K562 (cell line): ENCODE results near the gene DHRS2. TPM values are rescaled to one million over a fixed set of nuclear protein-coding genes. Genes with fewer than 3 reads are reported as not detected.
A peak's percentile ranks its signal among the peaks of the same experiment; 100 is the strongest.

Experiments
- ATAC-seq: fragments of 200-7000 bp; cut with Tn5 transposase; 3 replicates; pipeline ENCODE4 v1.9.1; 2020; ENCODE audit warnings: moderate library complexity
- BruUV-seq: library from RNA; stranded (reverse); fragments of 400-500 nt; replicated peaks from 2 replicates; lab custom pipeline; 2021; lab: Mats Ljungman, UMichigan
- CTCF ChIA-PET: fragments of 300-600 bp; formaldehyde crosslinking; extraction: SDS; loops from one replicate; lab custom pipeline; 2021; ENCODE audit warnings: low intra/inter-chr PET ratio; lab: Yijun Ruan, JAX
- POLR2A ChIA-PET: fragments of 300-600, 350-650 bp; sonication (Branson Sonifier 250); formaldehyde crosslinking; extraction: SDS; loops from one replicate; lab custom pipeline; 2021; ENCODE audit warnings: antibody characterized with exemption, inconsistent platforms; lab: Yijun Ruan, JAX
- DNase-seq, 4 experiments: peaks; one replicate each; pipeline versions ENCODE4 v3.0.0 to v3.0.0-alpha.2; 2011 to 2018; ENCODE audit warnings: low spot score in 3 of 4, mixed read lengths in 3 of 4; ENCODE audit errors: extremely low read depth in 1 of 4
- FAIRE-seq: peaks from 2 replicates; lab custom pipeline; 2011; peaks lifted over from hg19 to GRCh38; lab: Jason Lieb, UNC
- H2AFZ ChIP-seq: 2 replicates; pipeline ENCODE4 v1.6.0; 2011; ENCODE audit warnings: low read depth, low read length, control low read depth, inconsistent platforms
- H3K27ac ChIP-seq: fragments of 200-600 bp; 3 replicates; pipeline ENCODE4 v1.8.0; 2011; ENCODE audit warnings: low read depth, mild to moderate bottlenecking, control low read depth, inconsistent platforms, low read length, moderate library complexity, mixed read lengths; ENCODE audit errors: extremely low read depth
- H3K27me3 ChIP-seq, 2 experiments: fragments of 300-600 bp in 1 of 2; 2 replicates in 1 of 2; 3 replicates in 1 of 2; pipeline versions ENCODE4 v1.6.0 to v1.8.0; 2011; ENCODE audit warnings: inconsistent platforms in 2 of 2, low read length in 2 of 2, mild to moderate bottlenecking in 1 of 2, mixed read lengths in 1 of 2, moderate library complexity in 1 of 2; ENCODE audit not compliant: control insufficient read depth in 2 of 2, insufficient read depth in 2 of 2
- H3K36me3 ChIP-seq: fragments of 300-600 bp; 3 replicates; pipeline ENCODE4 v1.8.0; 2011; ENCODE audit warnings: mild to moderate bottlenecking, low read length, inconsistent platforms; ENCODE audit not compliant: control insufficient read depth, insufficient read depth
- H3K4me1 ChIP-seq, 2 experiments: fragments of 200-600 bp in 1 of 2; replicated peaks in 1 of 2; 2 replicates in 1 of 2; 3 replicates in 1 of 2; pipeline versions ENCODE4 v1.5.1 to v1.8.0; 2011; ENCODE audit warnings: inconsistent platforms in 2 of 2, low read length in 2 of 2, mild to moderate bottlenecking in 1 of 2, mixed read lengths in 1 of 2, moderate library complexity in 1 of 2; ENCODE audit not compliant: control insufficient read depth in 2 of 2, insufficient read depth in 2 of 2
- H3K4me2 ChIP-seq: 2 replicates; pipeline ENCODE4 v1.6.1; 2011; ENCODE audit warnings: low read length, control low read depth, inconsistent platforms, mixed read lengths; ENCODE audit not compliant: insufficient read depth
- H3K4me3 ChIP-seq: fragments of 200-600 bp; sonication (generic), shearing (Covaris generic); 2 replicates; pipeline ENCODE4 v1.5.1; 2016; ENCODE audit warnings: control low read depth, inconsistent platforms
- H3K79me2 ChIP-seq: fragments of 200-600 bp; 3 replicates; pipeline ENCODE4 v1.8.0; 2011; ENCODE audit warnings: low read length, inconsistent platforms; ENCODE audit not compliant: control insufficient read depth, insufficient read depth
- H3K9ac ChIP-seq, 2 experiments: 2 replicates each; pipeline versions ENCODE4 v1.6.0 to v1.6.1; 2011; ENCODE audit warnings: low read depth in 2 of 2, low read length in 2 of 2, control low read depth in 1 of 2, inconsistent platforms in 1 of 2, mild to moderate bottlenecking in 1 of 2, mixed read lengths in 1 of 2; ENCODE audit not compliant: insufficient read depth in 1 of 2
- H3K9me1 ChIP-seq: one replicate; pipeline ENCODE4 v1.6.0; 2011; ENCODE audit warnings: inconsistent platforms, mild to moderate bottlenecking, low read length, moderate library complexity; ENCODE audit not compliant: control insufficient read depth, insufficient read depth
- H3K9me3 ChIP-seq: replicated peaks from 2 replicates; pipeline ENCODE4 v1.5.1; 2011; ENCODE audit warnings: low read depth, low read length, inconsistent platforms; ENCODE audit not compliant: control insufficient read depth, insufficient read depth
- H4K20me1 ChIP-seq: replicated peaks from 2 replicates; pipeline ENCODE4 v1.6.1; 2011; ENCODE audit warnings: low read length, inconsistent platforms, mixed read lengths; ENCODE audit not compliant: control insufficient read depth, insufficient read depth
- HMG20B ChIP-seq: fragments of 250-450 bp; sonication (Bioruptor Pico); IDR thresholded peaks from 2 replicates; pipeline ENCODE4 v1.5.0; 2021; ENCODE audit warnings: mild to moderate bottlenecking
- ZNF586 ChIP-seq: fragments of 450-650 bp; formaldehyde crosslinking; conservative IDR thresholded peaks from 2 replicates; pipeline ENCODE4 v1.4.0; 2020; ENCODE audit warnings: mild to moderate bottlenecking, moderate library complexity
- WGBS: fragments of 100-300 bp; shearing (Covaris generic); methylation state at CpG from one replicate; pipeline ENCODE4 v1.1.6; 2016; ENCODE audit warnings: low coverage, mixed read lengths; ENCODE audit not compliant: insufficient coverage; ENCODE audit errors: missing lambda C conversion rate; 5-methylcytosine and 5-hydroxymethylcytosine counted together
- in situ Hi-C: fragments of 300-500 bp; cut with MboI; formaldehyde crosslinking; loops from 4 replicates; pipeline ENCODE4 v1.15.0; 2018; ENCODE audit warnings: inconsistent platforms, mixed read lengths
- intact Hi-C: fragments of 100-400 bp; cut with micrococcal nuclease; formaldehyde crosslinking; loops from 2 replicates; pipeline ENCODE4 v1.14.2; 2022
- polyA plus RNA-seq, 8 experiments: library from polyadenylated mRNA; depleted of rRNA in 4 of 8; stranded (reverse) in 5 of 8; unstranded in 3 of 8; fragments of >200 nt; fragmentation: Nextera tagmentation in 2 of 8; fragmentation: Illumina TruSeq in 1 of 8; extraction: Ambion mirVana in 2 of 8; extraction: Trizol in 1 of 8; gene quantifications; 2 replicates each; pipeline versions ENCODE4 v1.2.1 to v1.2.3, GENCODE V29; 2011 to 2014; ENCODE audit warnings: inconsistent platforms in 1 of 8, missing spikeins in 1 of 8
- total RNA-seq, 7 experiments: library from RNA; depleted of rRNA in 6 of 7; stranded (reverse); fragments of >200 nt in 6 of 7; fragmentation: Illumina TruSeq in 2 of 7; extraction: Trizol in 2 of 7; gene quantifications; 2 replicates each; pipeline versions ENCODE4 v1.2.1 to v1.2.3, GENCODE V29; 2011 to 2021; ENCODE audit warnings: low replicate concordance in 1 of 7
- TF ChIP-seq, protein P1 (sequence below): fragments of 250-450 bp; sonication (Bioruptor Pico); IDR thresholded peaks from 2 replicates; pipeline ENCODE4 v1.4.0; 2020

The DHRS2 gene
- total and polyA plus RNA-seq, 9 of the 15 experiments (the other 6 are each of a cell fraction or from before 2014, with no cell fraction given) = 2.9 to 96.8 (median 64.4) TPM

DNA sequence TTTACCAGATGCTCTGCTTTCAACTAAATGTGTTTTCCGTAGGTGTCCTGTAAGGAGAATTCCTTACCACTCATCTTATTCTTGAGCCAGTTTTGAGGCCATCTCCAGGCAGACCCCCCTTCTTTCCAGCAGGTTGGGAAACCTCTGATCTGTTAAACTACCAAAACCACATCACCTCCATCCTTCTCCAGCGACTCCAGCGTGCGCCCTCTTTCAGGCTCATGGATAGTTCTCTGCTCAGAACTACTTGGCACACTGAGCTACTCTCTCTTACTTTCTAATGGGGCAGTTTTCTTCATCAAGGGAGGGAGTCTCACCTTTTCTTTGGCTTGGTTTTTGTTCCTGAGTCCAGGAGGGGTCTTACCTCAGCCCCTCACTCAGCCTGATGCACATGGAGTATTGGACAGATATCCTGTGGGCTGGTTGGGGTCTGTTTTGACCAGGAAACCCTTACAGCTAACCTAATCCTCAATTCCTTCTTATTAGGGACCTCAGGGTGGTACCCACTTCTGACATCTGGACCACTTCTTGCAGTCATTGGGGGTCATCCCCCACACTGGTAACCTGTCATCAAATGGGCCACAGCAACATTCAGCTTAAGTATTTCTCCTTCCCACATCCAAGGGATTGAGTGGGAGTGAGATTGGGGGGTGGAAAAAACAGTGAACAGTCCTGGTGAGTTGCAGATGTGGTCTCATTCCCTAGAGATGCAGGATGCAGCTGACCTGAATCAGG, 5.2 kb downstream of the DHRS2 start:
- H3K27ac ChIP-seq = no peak overlapping the region
- no peaks in the 10 kb centered on the region; the same call in 2 of the 3 replicates for H3K79me2 ChIP-seq
- ChIA-PET CTCF (no interaction called here), POLR2A (interaction anchor here (0.6 to 1.0 kb wide), 2 partner anchors 9 kb away, joined by 4 to 5 read pairs; no protein-coding TSS in a partner anchor)
- H2AFZ ChIP-seq = no peak overlapping the region
- no peaks in the 10 kb centered on the region for H4K20me1 ChIP-seq
- no peak overlapping the region for H3K9ac ChIP-seq
- intact Hi-C loops (no loop called here), in situ Hi-C loops (no loop called here)
- no peak for TF ChIP-seq HMG20B (CRISPR knock-in tag)
- TF ChIP-seq ZNF586 (CRISPR knock-in tag) = no peak
- TF ChIP-seq, protein P1, sequence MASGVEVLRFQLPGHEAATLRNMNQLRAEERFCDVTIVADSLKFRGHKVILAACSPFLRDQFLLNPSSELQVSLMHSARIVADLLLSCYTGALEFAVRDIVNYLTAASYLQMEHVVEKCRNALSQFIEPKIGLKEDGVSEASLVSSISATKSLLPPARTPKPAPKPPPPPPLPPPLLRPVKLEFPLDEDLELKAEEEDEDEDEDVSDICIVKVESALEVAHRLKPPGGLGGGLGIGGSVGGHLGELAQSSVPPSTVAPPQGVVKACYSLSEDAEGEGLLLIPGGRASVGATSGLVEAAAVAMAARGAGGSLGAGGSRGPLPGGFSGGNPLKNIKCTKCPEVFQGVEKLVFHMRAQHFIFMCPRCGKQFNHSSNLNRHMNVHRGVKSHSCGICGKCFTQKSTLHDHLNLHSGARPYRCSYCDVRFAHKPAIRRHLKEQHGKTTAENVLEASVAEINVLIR = no peak
- FAIRE-seq (no peak), ATAC-seq (no peak), DNase-seq (no peak)
- H3K4me2 ChIP-seq = peak overlapping the region; percentile 18; the same call in 1 of the 2 replicates
- H3K9me3 ChIP-seq = no peaks in the 10 kb centered on the region; the same call in 1 of the 2 replicates
- no peak overlapping the region for H3K4me3 ChIP-seq
- H3K4me1 ChIP-seq = peaks cover 9 to 16% of the 10 kb centered on the region in 2 experiments; a peak in 4 of 5 replicates
- H3K36me3 ChIP-seq = no peaks in the 10 kb centered on the region
- H3K27me3 ChIP-seq = no peaks in the 10 kb centered on the region
- 13% methylated on average over 4 of the region's 4 CpGs for WGBS
- H3K9me1 ChIP-seq = no peaks in the 10 kb centered on the region
- no TSS peak for BruUV-seq
